ENCODE measurements around the gene NABP1.

GRCh38 chr2:191706791-191707190 lies 28.9 kb downstream of the NABP1 start:
- TF ChIP-seq CTCF (IDR thresholded peaks at IDR 0.05) = no peak
- TF ChIP-seq POLR2A (IDR thresholded peaks at IDR 0.05) = no peak
- no peak for TF ChIP-seq EP300 (IDR thresholded peaks at IDR 0.05)

All from tibial nerve (tissue), 4 donors.